ENCODE measurements around the gene MEMO1. TPM values are rescaled to one million over a fixed set of nuclear protein-coding genes. Genes with fewer than 3 reads are reported as not detected.

MEMO1 gene
- total and polyA plus RNA-seq, 2 of the 4 experiments (the other 2 are of a cell fraction), result 23.7 to 49.7 TPM

DNA sequence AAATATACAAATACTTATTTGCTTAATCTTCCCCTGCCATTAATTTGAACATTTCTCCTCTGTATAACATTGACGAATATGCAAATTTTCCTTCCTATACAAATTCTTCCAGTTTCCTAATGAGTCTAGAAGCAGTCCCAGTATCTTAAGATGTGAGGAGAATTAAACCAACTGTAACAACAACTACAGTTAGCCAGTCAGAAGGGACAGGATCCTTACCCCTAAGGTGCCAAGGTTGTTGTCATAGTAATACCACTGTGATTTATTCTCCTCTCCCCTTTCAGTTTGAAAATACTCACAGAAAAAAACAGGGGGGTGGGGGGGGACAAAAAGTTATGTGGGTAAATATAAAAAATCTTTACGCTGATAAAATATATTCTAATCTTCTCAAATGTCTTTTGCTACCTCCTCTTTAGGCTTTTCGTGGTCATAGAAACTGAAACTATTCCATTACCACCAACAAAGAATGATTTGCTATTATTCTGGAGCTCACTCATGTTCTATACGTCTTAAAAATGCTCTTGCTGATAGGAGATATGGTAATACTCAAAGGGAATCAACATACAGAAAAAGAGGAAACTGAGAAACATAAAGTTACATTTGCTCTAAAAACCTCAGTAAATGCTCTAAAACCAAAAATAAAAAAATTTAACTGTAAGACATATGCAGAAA lies 107.6 kb downstream of the MEMO1 start:
- in situ Hi-C loops (cut with MboI; ENCODE audit: low sequenced_read_pairs) (no loop called here), intact Hi-C loops (cut with micrococcal nuclease) (no loop called here), dilution Hi-C loops (cut with HindIII; ENCODE audit: low sequenced_read_pairs, unreplicated experiment) (no loop called here)
- no peak overlapping the region for H2BK15ac ChIP-seq (ENCODE audit: low read depth, low read length)
- no peak overlapping the region for H2BK5ac ChIP-seq (ENCODE audit: low read depth, low read length, poor library complexity, severe bottlenecking)
- ATAC-seq (ENCODE audit: low read depth) (no peak), DNase-seq (no peak)
- no peak overlapping the region for H3K23ac ChIP-seq (ENCODE audit: low read depth, low read length)
- H3K56ac ChIP-seq (ENCODE audit: extremely low read depth, insufficient read depth, low read length), result no peak overlapping the region
- H3K36me3 ChIP-seq (ENCODE audit: control insufficient read depth, insufficient read depth, low read length), result peaks cover 11% of the 10 kb centered on the region; the same call in 1 of the 2 replicates
- no peak overlapping the region for H3K9ac ChIP-seq (ENCODE audit: low read depth, low read length)
- no peak overlapping the region for H2BK120ac ChIP-seq (ENCODE audit: low read depth, low read length)
- H4K20me1 ChIP-seq (ENCODE audit: insufficient read depth, low read length), result no peaks in the 10 kb centered on the region; the same call in 1 of the 2 replicates
- no peak overlapping the region for H3K14ac ChIP-seq (replicated peaks; ENCODE audit: low read depth, low read length)
- TF ChIP-seq, protein P1, sequence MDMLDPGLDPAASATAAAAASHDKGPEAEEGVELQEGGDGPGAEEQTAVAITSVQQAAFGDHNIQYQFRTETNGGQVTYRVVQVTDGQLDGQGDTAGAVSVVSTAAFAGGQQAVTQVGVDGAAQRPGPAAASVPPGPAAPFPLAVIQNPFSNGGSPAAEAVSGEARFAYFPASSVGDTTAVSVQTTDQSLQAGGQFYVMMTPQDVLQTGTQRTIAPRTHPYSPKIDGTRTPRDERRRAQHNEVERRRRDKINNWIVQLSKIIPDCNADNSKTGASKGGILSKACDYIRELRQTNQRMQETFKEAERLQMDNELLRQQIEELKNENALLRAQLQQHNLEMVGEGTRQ (IDR thresholded peaks at IDR 0.05; ENCODE audit: low read depth, low read length), result no peak
- TF ChIP-seq RCOR1 (IDR thresholded peaks at IDR 0.05; ENCODE audit: insufficient replicate concordance, low read length) (no peak), POLR2A (IDR thresholded peaks at IDR 0.05; ENCODE audit: low read depth, low read length) (no peak), CEBPB (IDR thresholded peaks at IDR 0.05; ENCODE audit: low read depth, low read length) (no peak), MAZ (IDR thresholded peaks at IDR 0.05; ENCODE audit: borderline replicate concordance, low read depth, low read length) (no peak), SMC3 (IDR thresholded peaks at IDR 0.05; ENCODE audit: low read depth, low read length) (no peak), MXI1 (IDR thresholded peaks at IDR 0.05; ENCODE audit: borderline replicate concordance, low read depth, low read length) (no peak), BHLHE40 (IDR thresholded peaks at IDR 0.05; ENCODE audit: low read depth, low read length) (no peak), RFX5 (IDR thresholded peaks at IDR 0.05; ENCODE audit: low read depth, low read length) (no peak), NFE2L2 (IDR thresholded peaks at IDR 0.05; ENCODE audit: low read depth, low read length) (no peak), CHD1 (IDR thresholded peaks at IDR 0.05; ENCODE audit: low read depth, low read length) (no peak), MAFK (IDR thresholded peaks at IDR 0.05; ENCODE audit: low read depth, low read length) (no peak), FOS (IDR thresholded peaks at IDR 0.05; ENCODE audit: low read depth, low read length) (no peak), RAD21 (IDR thresholded peaks at IDR 0.05; ENCODE audit: low read length) (no peak)
- TF ChIP-seq, protein P2, sequence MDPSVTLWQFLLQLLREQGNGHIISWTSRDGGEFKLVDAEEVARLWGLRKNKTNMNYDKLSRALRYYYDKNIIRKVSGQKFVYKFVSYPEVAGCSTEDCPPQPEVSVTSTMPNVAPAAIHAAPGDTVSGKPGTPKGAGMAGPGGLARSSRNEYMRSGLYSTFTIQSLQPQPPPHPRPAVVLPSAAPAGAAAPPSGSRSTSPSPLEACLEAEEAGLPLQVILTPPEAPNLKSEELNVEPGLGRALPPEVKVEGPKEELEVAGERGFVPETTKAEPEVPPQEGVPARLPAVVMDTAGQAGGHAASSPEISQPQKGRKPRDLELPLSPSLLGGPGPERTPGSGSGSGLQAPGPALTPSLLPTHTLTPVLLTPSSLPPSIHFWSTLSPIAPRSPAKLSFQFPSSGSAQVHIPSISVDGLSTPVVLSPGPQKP (IDR thresholded peaks at IDR 0.05; ENCODE audit: borderline replicate concordance, low read depth, low read length), result no peak
- TF ChIP-seq, protein P3, sequence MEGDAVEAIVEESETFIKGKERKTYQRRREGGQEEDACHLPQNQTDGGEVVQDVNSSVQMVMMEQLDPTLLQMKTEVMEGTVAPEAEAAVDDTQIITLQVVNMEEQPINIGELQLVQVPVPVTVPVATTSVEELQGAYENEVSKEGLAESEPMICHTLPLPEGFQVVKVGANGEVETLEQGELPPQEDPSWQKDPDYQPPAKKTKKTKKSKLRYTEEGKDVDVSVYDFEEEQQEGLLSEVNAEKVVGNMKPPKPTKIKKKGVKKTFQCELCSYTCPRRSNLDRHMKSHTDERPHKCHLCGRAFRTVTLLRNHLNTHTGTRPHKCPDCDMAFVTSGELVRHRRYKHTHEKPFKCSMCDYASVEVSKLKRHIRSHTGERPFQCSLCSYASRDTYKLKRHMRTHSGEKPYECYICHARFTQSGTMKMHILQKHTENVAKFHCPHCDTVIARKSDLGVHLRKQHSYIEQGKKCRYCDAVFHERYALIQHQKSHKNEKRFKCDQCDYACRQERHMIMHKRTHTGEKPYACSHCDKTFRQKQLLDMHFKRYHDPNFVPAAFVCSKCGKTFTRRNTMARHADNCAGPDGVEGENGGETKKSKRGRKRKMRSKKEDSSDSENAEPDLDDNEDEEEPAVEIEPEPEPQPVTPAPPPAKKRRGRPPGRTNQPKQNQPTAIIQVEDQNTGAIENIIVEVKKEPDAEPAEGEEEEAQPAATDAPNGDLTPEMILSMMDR (conservative IDR thresholded peaks at IDR 0.05; ENCODE audit: low read depth, low read length), result no peak
- H4K5ac ChIP-seq (ENCODE audit: low read depth, low read length), result no peak overlapping the region
- peaks cover 2 to 6% of the 10 kb centered on the region in 2 experiments; a peak in 2 of 4 replicates for H3K79me1 ChIP-seq (ENCODE audit: low read depth in 1 of 2, low read length in 2 of 2)
- H3K4me1 ChIP-seq (ENCODE audit: control insufficient read depth, insufficient read depth, low read length), result no peaks in the 10 kb centered on the region; the same call in 1 of the 2 replicates
- no CpG with 5 or more reads among the region's 4 CpGs for WGBS, 2 experiments (ENCODE audit: extremely low coverage in 2 of 2, insufficient read length in 1 of 2)
- H3K4ac ChIP-seq (ENCODE audit: low read depth, low read length), result no peak overlapping the region
- H2BK20ac ChIP-seq (ENCODE audit: low read depth, low read length), result no peak overlapping the region
- POLR2A ChIA-PET (ENCODE audit: unreplicated experiment), result no interaction called here
- BruUV-seq (replicated peaks), result no TSS peak
- H3K9me1 ChIP-seq (ENCODE audit: insufficient read depth, low read length), result 0 out of 2 replicates have a peak, but pooled peaks cover 2% of the 10 kb centered on the region
- no peak overlapping the region for H3K18ac ChIP-seq (ENCODE audit: low read depth, low read length)
- H4K8ac ChIP-seq (ENCODE audit: low read depth in 2 of 2, low read length in 2 of 2), result no peak overlapping the region
- no peaks in the 10 kb centered on the region for H3K27me3 ChIP-seq (ENCODE audit: control insufficient read depth, insufficient read depth, low read length)
- CTCF ChIA-PET, result no interaction called here
- H2AK5ac ChIP-seq (ENCODE audit: low read depth, low read length), result no peak overlapping the region
- H4K91ac ChIP-seq (ENCODE audit: insufficient read depth, low read depth, low read length), result no peak overlapping the region
- no peak overlapping the region for H2AFZ ChIP-seq (replicated peaks; ENCODE audit: low read length, poor library complexity)
- no peak overlapping the region for H3K4me2 ChIP-seq (ENCODE audit: low read depth, low read length)
- H3K4me3 ChIP-seq (ENCODE audit: insufficient read depth, low read depth, low read length), result no peak overlapping the region
- no peak overlapping the region for H2AK9ac ChIP-seq (replicated peaks; ENCODE audit: low read depth, low read length, poor library complexity)
- H3K27ac ChIP-seq (ENCODE audit: insufficient read depth, low read length), result no peak overlapping the region
- H3K9me3 ChIP-seq (ENCODE audit: control insufficient read depth, insufficient read depth, low read length), result no peaks in the 10 kb centered on the region; the same call in 1 of the 2 replicates

All from IMR-90 (cell line).